BJ (cell line): ENCODE data around the gene CTIF. TPM values are rescaled to one million over a fixed set of nuclear protein-coding genes. Genes with fewer than 3 reads are reported as not detected.

ENCODE experiments used
- CTCF ChIA-PET: fragments of 350-600 bp; formaldehyde crosslinking; extraction: SDS; loops from one replicate; lab custom pipeline; 2021; ENCODE audit warnings: antibody characterized with exemption, inconsistent platforms; lab: Yijun Ruan, JAX
- POLR2A ChIA-PET: fragments of 300-600 bp; sonication (Branson Sonifier 250); formaldehyde crosslinking; extraction: SDS; loops from one replicate; lab custom pipeline; 2021; ENCODE audit warnings: antibody characterized with exemption; lab: Charles Lee
- DNase-seq: peaks from one replicate; pipeline ENCODE4 v3.0.0-alpha.2; 2011; ENCODE audit warnings: low read depth
- H3K27me3 ChIP-seq: 2 replicates; pipeline ENCODE4 v1.6.0; 2011; ENCODE audit warnings: low read length; ENCODE audit not compliant: control insufficient read depth, insufficient read depth
- H3K36me3 ChIP-seq: 2 replicates; pipeline ENCODE4 v1.5.1; 2011; ENCODE audit warnings: low read length; ENCODE audit not compliant: control insufficient read depth, insufficient read depth
- H3K4me3 ChIP-seq: 2 replicates; pipeline ENCODE4 v1.5.1; 2011; ENCODE audit warnings: low read depth, mild to moderate bottlenecking, control low read depth, low read length
- CTCF ChIP-seq: IDR thresholded peaks from 2 replicates; pipeline ENCODE4 v1.5.1; 2011; ENCODE audit warnings: low read depth, mild to moderate bottlenecking, control low read depth, inconsistent platforms, low read length, moderate library complexity; ENCODE audit not compliant: insufficient read depth
- polyA plus RNA-seq: library from polyadenylated mRNA; depleted of rRNA; stranded (reverse); fragments of >200 nt; gene quantifications from 2 replicates; pipeline ENCODE4 v1.2.3, GENCODE V29; 2011

The CTIF gene
- polyA plus RNA-seq, 1 experiment, result 105 TPM

GRCh38 chr18:48719388-48719787 is 180.6 kb downstream of the CTIF start:
- no peak for DNase-seq
- ChIA-PET POLR2A (no interaction called here), CTCF (interaction anchor here (0.6 kb wide), 1 partner anchor 519 kb away, joined by 3 read pairs; no protein-coding TSS in a partner anchor)
- Histone ChIP-seq H3K36me3 (peaks cover 16% of the 10 kb centered on the region), H3K4me3 (no peak overlapping the region), H3K27me3 (no peaks in the 10 kb centered on the region)
- TF ChIP-seq CTCF, result no peak

- CTCF ChIA-PET, result interaction anchor here (0.6 to 1.5 kb wide), 2 partner anchors 13 to 238 kb away, joined by 3 read pairs; no protein-coding TSS in a partner anchor
- DNase-seq, result no peak
- no peak overlapping the region for H3K4me3 ChIP-seq
- H3K36me3 ChIP-seq, result peaks cover 16% of the 10 kb centered on the region
- no peak for TF ChIP-seq CTCF
- no peaks in the 10 kb centered on the region for H3K27me3 ChIP-seq
- POLR2A ChIA-PET, result no interaction called here
These were observed 181.3 kb downstream of the CTIF start for GRCh38 chr18:48719974-48720654.

GRCh38 chr18:48720655-48721025 is 181.8 kb downstream of the CTIF start:
- Histone ChIP-seq H3K4me3 (no peak overlapping the region), H3K36me3 (peaks cover 17% of the 10 kb centered on the region), H3K27me3 (no peaks in the 10 kb centered on the region)
- TF ChIP-seq CTCF, result no peak
- POLR2A ChIA-PET, result no interaction called here
- CTCF ChIA-PET, result interaction anchor here (1.5 kb wide), 1 partner anchor 14 kb away, joined by 3 read pairs; no protein-coding TSS in a partner anchor
- no peak for DNase-seq

- Histone ChIP-seq H3K4me3 (no peak overlapping the region), H3K36me3 (peaks cover 12% of the 10 kb centered on the region), H3K27me3 (no peaks in the 10 kb centered on the region)
- ChIA-PET CTCF (interaction anchor here (0.9 to 1.5 kb wide), 3 partner anchors 15 to 55 kb away, joined by 3 read pairs; no protein-coding TSS in a partner anchor), POLR2A (interaction anchor here (0.6 kb wide), 1 partner anchor 234 kb away, joined by 3 read pairs; no protein-coding TSS in a partner anchor)
- TF ChIP-seq CTCF, result no peak
- no peak for DNase-seq
These were observed 182.5 kb downstream of the CTIF start for GRCh38 chr18:48721312-48721711.

GRCh38 chr18:48723016-48723415 is 184.2 kb downstream of the CTIF start:
- peaks cover 12% of the 10 kb centered on the region for H3K36me3 ChIP-seq
- no peak overlapping the region for H3K4me3 ChIP-seq
- POLR2A ChIA-PET, result no interaction called here
- CTCF ChIA-PET, result no interaction called here
- no peaks in the 10 kb centered on the region for H3K27me3 ChIP-seq
- no peak for TF ChIP-seq CTCF
- DNase-seq, result no peak
